ENCODE data around the gene CIT.
"Not testable (repeated sequence)": the region's sequence is repeated elsewhere in the genome, so short reads cannot be mapped to it uniquely, and the experiment has no call there.

Gene CIT

GRCh38 chr12:119876761-119877638, at the start of gene CIT:
CIT (minus strand) TSS chr12:119877320; CDS start chr12:119876168, 1,152 bp downstream.
- DNase-seq: peak; percentile 86

- no peak for DNase-seq
Observed at GRCh38 chr12:119925269-119925668, 48.1 kb upstream of the CIT start.

- no peak for DNase-seq
Observed at GRCh38 chr12:119920064-119920463, 42.9 kb upstream of the CIT start.

GRCh38 chr12:119915894-119916510, 38.9 kb upstream of the CIT start:
- DNase-seq: no peak

GRCh38 chr12:119914666-119915065, 37.5 kb upstream of the CIT start:
- DNase-seq: no peak

- no peak for DNase-seq
Observed at GRCh38 chr12:119913536-119914330, 36.6 kb upstream of the CIT start.

- no peak for DNase-seq
Observed at GRCh38 chr12:119911182-119911581, 34.1 kb upstream of the CIT start.

- no peak for DNase-seq
Observed at GRCh38 chr12:119910586-119910985, 33.5 kb upstream of the CIT start.

GRCh38 chr12:119902084-119902509, 25.0 kb upstream of the CIT start:
- peak; percentile 73 for DNase-seq

- no peak for DNase-seq
Observed at GRCh38 chr12:119901670-119902069, 24.6 kb upstream of the CIT start.

- DNase-seq: no peak
Observed at GRCh38 chr12:119894916-119895315, 17.8 kb upstream of the CIT start.

GRCh38 chr12:119892611-119893010, 15.5 kb upstream of the CIT start:
- not testable (repeated sequence) for DNase-seq

GRCh38 chr12:119885549-119885948, 8.4 kb upstream of the CIT start:
- no peak for DNase-seq

GRCh38 chr12:119883791-119884190, 6.7 kb upstream of the CIT start:
- DNase-seq: not testable (repeated sequence)

- DNase-seq: no peak
Observed at GRCh38 chr12:119883237-119883636, 6.1 kb upstream of the CIT start.

- no peak for DNase-seq
Observed at GRCh38 chr12:119877639-119877948, 474 bp upstream of the CIT start.

GRCh38 chr12:119870457-119870856, 6.7 kb downstream of the CIT start:
- no peak for DNase-seq

GRCh38 chr12:119869720-119870119, 7.4 kb downstream of the CIT start:
- DNase-seq: no peak

GRCh38 chr12:119868992-119869391, 8.1 kb downstream of the CIT start:
- no peak for DNase-seq

- DNase-seq: no peak
Observed at GRCh38 chr12:119864591-119864990, 12.5 kb downstream of the CIT start.

GRCh38 chr12:119859241-119859640, 17.9 kb downstream of the CIT start:
- no peak for DNase-seq

- DNase-seq: no peak
Observed at GRCh38 chr12:119857041-119857591, 20.0 kb downstream of the CIT start.

GRCh38 chr12:119850330-119850729, 26.8 kb downstream of the CIT start:
- DNase-seq: no peak

Data from activated T-cell treated with anti-CD3 and anti-CD28 coated beads, Interleukin-2, amount 50 U/mL, for 1 hour (primary cell).